ENCODE data around the gene TRMT13. TPM values are rescaled to one million over a fixed set of nuclear protein-coding genes. Genes with fewer than 3 reads are reported as not detected.

Gene TRMT13
- total RNA-seq, 1 experiment from 2014 or later = 19.4 TPM

GRCh38 chr1:100164216-100164615 lies 31.3 kb downstream of the TRMT13 start:
- Histone ChIP-seq H4K20me1 (ENCODE audit: control insufficient read depth, insufficient read depth, insufficient read length) (no peaks in the 10 kb centered on the region), H3K4me1 (ENCODE audit: insufficient read depth, low read length) (no peaks in the 10 kb centered on the region), H3K9me3 (ENCODE audit: control insufficient read depth, low read depth, low read length) (no peaks in the 10 kb centered on the region), H2BK20ac (ENCODE audit: low read depth, low read length, poor library complexity, severe bottlenecking) (no peak overlapping the region), H3K4me2 (ENCODE audit: insufficient read depth, insufficient read length, low read length) (no peak overlapping the region), H2BK120ac (ENCODE audit: low read depth, low read length, poor library complexity, severe bottlenecking) (no peak overlapping the region), H3K56ac (ENCODE audit: insufficient read length, low read depth, low read length) (no peak overlapping the region), H4K8ac (replicated peaks; ENCODE audit: insufficient read length, low read depth, low read length) (no peak overlapping the region), H3K23me2 (ENCODE audit: insufficient read length, low read depth, low read length, poor library complexity, severe bottlenecking) (no peaks in the 10 kb centered on the region), H3K79me2 (ENCODE audit: insufficient read depth, low read length) (no peaks in the 10 kb centered on the region), H3T11ph (ENCODE audit: low read length) (no peak overlapping the region), H3K4ac (ENCODE audit: low read depth, low read length) (no peak overlapping the region), H2BK15ac (ENCODE audit: low read depth, low read length) (no peak overlapping the region), H3K27me3 (ENCODE audit: insufficient read depth, low read length) (no peaks in the 10 kb centered on the region), H4K5ac (ENCODE audit: insufficient read length, low read depth, low read length) (no peak overlapping the region), H3K23ac (ENCODE audit: insufficient read length, low read depth, low read length) (no peak overlapping the region), H2BK5ac (ENCODE audit: insufficient read length, low read length) (no peak overlapping the region), H3K9ac (ENCODE audit: extremely low read depth, insufficient read length, low read length) (no peak overlapping the region), H4K91ac (ENCODE audit: insufficient read length, low read depth, low read length) (no peak overlapping the region), H2AK5ac (ENCODE audit: insufficient read length, low read length) (no peak overlapping the region), H3K14ac (ENCODE audit: insufficient read depth, low read length) (no peak overlapping the region), H3K27ac (ENCODE audit: insufficient read length, low read depth, low read length) (no peak overlapping the region), H2AFZ (ENCODE audit: low read length) (no peak overlapping the region), H2BK12ac (ENCODE audit: insufficient read length, low read depth, low read length) (no peak overlapping the region), H3K79me1 (ENCODE audit: insufficient read depth, low read depth, low read length, poor library complexity, severe bottlenecking) (no peaks in the 10 kb centered on the region), H3K18ac (ENCODE audit: insufficient read length, low read depth, low read length) (no peak overlapping the region)
- H3K9me3 Mint-ChIP-seq = no peaks in the 10 kb centered on the region
- peak overlapping the region in 2 of 3 experiments; percentile 38 to 79; a peak in 3 of 7 replicates for H3K27ac Mint-ChIP-seq
- no peaks in the 10 kb centered on the region for H3K36me3 Mint-ChIP-seq (ENCODE audit: insufficient read depth in 1 of 3, low read depth in 3 of 3)
- WGBS (ENCODE audit: extremely low coverage, insufficient read length, low lambda C conversion rate) = no CpG with 5 or more reads among the region's 2 CpGs
- no peak for DNase-seq
- TF ChIP-seq, protein P1, sequence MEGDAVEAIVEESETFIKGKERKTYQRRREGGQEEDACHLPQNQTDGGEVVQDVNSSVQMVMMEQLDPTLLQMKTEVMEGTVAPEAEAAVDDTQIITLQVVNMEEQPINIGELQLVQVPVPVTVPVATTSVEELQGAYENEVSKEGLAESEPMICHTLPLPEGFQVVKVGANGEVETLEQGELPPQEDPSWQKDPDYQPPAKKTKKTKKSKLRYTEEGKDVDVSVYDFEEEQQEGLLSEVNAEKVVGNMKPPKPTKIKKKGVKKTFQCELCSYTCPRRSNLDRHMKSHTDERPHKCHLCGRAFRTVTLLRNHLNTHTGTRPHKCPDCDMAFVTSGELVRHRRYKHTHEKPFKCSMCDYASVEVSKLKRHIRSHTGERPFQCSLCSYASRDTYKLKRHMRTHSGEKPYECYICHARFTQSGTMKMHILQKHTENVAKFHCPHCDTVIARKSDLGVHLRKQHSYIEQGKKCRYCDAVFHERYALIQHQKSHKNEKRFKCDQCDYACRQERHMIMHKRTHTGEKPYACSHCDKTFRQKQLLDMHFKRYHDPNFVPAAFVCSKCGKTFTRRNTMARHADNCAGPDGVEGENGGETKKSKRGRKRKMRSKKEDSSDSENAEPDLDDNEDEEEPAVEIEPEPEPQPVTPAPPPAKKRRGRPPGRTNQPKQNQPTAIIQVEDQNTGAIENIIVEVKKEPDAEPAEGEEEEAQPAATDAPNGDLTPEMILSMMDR (conservative IDR thresholded peaks at IDR 0.05) = no peak
- no peak overlapping the region for H3K4me3 Mint-ChIP-seq
- H3K4me1 Mint-ChIP-seq = peaks cover 4 to 5% of the 10 kb centered on the region in 2 experiments
- H3K27me3 Mint-ChIP-seq (ENCODE audit: low read depth) = no peaks in the 10 kb centered on the region

Measured in H9 (cell line).